Tibial artery (tissue), 4 donors: ENCODE measurements around the gene TMEM147.

Source experiments
- DNase-seq, 2 donors: peaks; one replicate each; pipeline ENCODE4 v3.0.0-alpha.2; 2019
- H3K27ac ChIP-seq, 2 donors: fragments of 200-600 bp; sonication (generic) in 1 of 2; 1 replicate in 1 of 2; 2 replicates in 1 of 2; pipeline ENCODE4 v1.5.1; 2018 to 2019; ENCODE audit warnings: mild to moderate bottlenecking in 1 of 2
- H3K27me3 ChIP-seq, 2 donors: fragments of 200-600 bp; sonication (generic) in 1 of 2; one replicate each; pipeline versions ENCODE4 v1.5.1 to v1.6.0; 2016 to 2019
- H3K36me3 ChIP-seq, 3 donors: fragments of 200-600 bp; sonication (generic) in 2 of 3; one replicate each; pipeline ENCODE4 v1.5.1; 2016 to 2019; ENCODE audit warnings: mild to moderate bottlenecking in 2 of 3
- H3K4me1 ChIP-seq, 4 donors: fragments of 200-600 bp; sonication (generic) in 2 of 4; 1 replicate in 3 of 4; 2 replicates in 1 of 4; pipeline ENCODE4 v1.5.1; 2016 to 2019
- H3K4me3 ChIP-seq, 2 donors: fragments of 200-600 bp; sonication (generic) in 1 of 2; 1 replicate in 1 of 2; 2 replicates in 1 of 2; pipeline ENCODE4 v1.5.1; 2018 to 2019; ENCODE audit warnings: mild to moderate bottlenecking in 2 of 2
- H3K9me3 ChIP-seq, 3 donors: fragments of 200-600 bp; sonication (generic) in 1 of 3; one replicate each; pipeline ENCODE4 v1.5.1; 2016 to 2019
- intact Hi-C: fragments of 100-400 bp; cut with DNase I; formaldehyde crosslinking; loops from one replicate; pipeline ENCODE4 v1.15.0; 2023; ENCODE audit warnings: low total_unique reads
- TF ChIP-seq, protein P1 (sequence below), 2 experiments: fragments of 200-600 bp in 1 of 2; fragments of 450-650 bp in 1 of 2; IDR thresholded peaks; one replicate each; pipeline ENCODE4 v1.5.1; 2017 to 2019; ENCODE audit warnings: antibody characterized with exemption in 2 of 2, mild to moderate bottlenecking in 1 of 2, moderate library complexity in 1 of 2

Gene TMEM147

DNA sequence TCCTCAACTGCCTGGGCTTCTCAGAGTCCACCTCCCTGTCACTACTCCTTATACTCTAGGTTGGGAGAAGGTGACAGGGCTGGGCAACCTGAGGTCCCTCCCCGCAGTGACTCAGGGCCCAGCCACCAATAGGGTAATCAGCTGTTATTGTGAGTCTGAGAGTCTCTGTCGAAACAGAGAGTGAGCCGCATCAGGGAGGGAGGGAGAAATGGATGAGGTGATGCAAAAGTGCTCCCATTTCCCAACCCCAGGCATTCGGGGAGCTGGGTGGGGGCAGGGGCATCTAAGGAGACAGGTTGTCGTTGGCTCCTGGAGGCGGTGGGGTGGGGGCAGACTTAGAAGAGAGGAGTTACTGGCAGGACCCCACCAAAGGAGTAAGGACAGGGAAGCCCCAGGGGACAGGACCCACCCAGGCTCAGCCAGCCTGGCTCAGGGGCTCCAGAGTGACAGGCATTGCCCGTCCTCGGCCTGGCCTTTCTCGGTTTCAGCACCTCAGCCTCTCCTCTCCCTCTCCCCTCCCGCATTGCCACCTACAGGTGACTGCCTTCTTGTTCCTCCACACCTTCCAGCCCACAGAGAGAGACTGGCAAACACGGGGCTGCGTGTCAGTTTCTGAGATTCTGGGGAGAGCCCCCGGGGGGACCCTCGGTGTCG is 31.7 kb upstream of the TMEM147 start, which contains the start of gene DMKN:
DMKN (minus strand) TSS at position 22 of the 654 bp plus-strand sequence. CDS start 174 bp downstream, outside the sequence.
- no peak within 1 kb of the TSS for H3K4me3 ChIP-seq
- TF ChIP-seq, protein P1, sequence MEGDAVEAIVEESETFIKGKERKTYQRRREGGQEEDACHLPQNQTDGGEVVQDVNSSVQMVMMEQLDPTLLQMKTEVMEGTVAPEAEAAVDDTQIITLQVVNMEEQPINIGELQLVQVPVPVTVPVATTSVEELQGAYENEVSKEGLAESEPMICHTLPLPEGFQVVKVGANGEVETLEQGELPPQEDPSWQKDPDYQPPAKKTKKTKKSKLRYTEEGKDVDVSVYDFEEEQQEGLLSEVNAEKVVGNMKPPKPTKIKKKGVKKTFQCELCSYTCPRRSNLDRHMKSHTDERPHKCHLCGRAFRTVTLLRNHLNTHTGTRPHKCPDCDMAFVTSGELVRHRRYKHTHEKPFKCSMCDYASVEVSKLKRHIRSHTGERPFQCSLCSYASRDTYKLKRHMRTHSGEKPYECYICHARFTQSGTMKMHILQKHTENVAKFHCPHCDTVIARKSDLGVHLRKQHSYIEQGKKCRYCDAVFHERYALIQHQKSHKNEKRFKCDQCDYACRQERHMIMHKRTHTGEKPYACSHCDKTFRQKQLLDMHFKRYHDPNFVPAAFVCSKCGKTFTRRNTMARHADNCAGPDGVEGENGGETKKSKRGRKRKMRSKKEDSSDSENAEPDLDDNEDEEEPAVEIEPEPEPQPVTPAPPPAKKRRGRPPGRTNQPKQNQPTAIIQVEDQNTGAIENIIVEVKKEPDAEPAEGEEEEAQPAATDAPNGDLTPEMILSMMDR (IDR thresholded peaks at IDR 0.05): no peak
- intact Hi-C loops: no loop called here
- no peaks in the 10 kb centered on the region for H3K9me3 ChIP-seq
- H3K4me1 ChIP-seq: peaks cover 0 to 20% (median 8%) of the 10 kb centered on the region in 4 donors
- no peak for DNase-seq
- H3K27me3 ChIP-seq: peaks cover 0 to 44% of the 10 kb centered on the region in 2 donors
- H3K36me3 ChIP-seq: no peaks in the 10 kb centered on the region
- H3K27ac ChIP-seq: no peak within 1 kb of the TSS

GRCh38 chr19:35514282-35514809 is 31.1 kb upstream of the TMEM147 start:
- TF ChIP-seq, protein P1 (IDR thresholded peaks at IDR 0.05): no peak
- intact Hi-C loops: no loop called here
- no peak overlapping the region for H3K27ac ChIP-seq
- H3K9me3 ChIP-seq: no peaks in the 10 kb centered on the region
- peaks cover 0 to 47% of the 10 kb centered on the region in 2 donors for H3K27me3 ChIP-seq
- no peaks in the 10 kb centered on the region for H3K36me3 ChIP-seq
- no peak for DNase-seq
- H3K4me3 ChIP-seq: no peak overlapping the region
- H3K4me1 ChIP-seq: peaks cover 0 to 16% (median 7%) of the 10 kb centered on the region in 4 donors

GRCh38 chr19:35516310-35516709 is 29.1 kb upstream of the TMEM147 start:
- H3K9me3 ChIP-seq: no peaks in the 10 kb centered on the region
- H3K27ac ChIP-seq: no peak overlapping the region
- H3K4me1 ChIP-seq: peaks cover 0 to 4% (median 0%) of the 10 kb centered on the region in 4 donors
- DNase-seq: no peak
- H3K27me3 ChIP-seq: peaks cover 0 to 42% of the 10 kb centered on the region in 2 donors
- TF ChIP-seq, protein P1 (IDR thresholded peaks at IDR 0.05): no peak
- no peak overlapping the region for H3K4me3 ChIP-seq
- H3K36me3 ChIP-seq: no peaks in the 10 kb centered on the region
- intact Hi-C loops: no loop called here

DNA sequence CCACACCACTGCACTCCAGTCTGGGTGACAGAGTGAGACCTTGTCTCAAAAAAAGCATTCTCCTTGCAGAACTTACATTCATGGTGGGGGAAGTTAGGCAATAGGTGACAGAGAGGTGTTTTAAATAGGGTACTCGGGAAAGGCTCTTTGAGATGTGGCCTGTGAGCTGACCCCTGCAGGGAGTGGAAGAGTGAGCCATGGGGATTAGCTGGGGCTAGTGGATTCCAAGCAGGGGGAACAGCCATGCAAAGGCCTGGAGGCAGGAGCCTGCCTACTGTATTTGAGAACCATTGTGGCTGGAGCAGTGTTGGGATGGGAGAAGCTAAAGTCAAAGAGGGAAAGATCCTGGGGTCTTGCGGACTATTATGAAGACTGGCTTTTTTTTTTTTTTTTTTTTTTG is 28.1 kb upstream of the TMEM147 start:
- no peak overlapping the region for H3K27ac ChIP-seq
- peaks cover 0 to 4% (median 0%) of the 10 kb centered on the region in 4 donors for H3K4me1 ChIP-seq
- H3K27me3 ChIP-seq: peaks cover 0 to 36% of the 10 kb centered on the region in 2 donors
- no peaks in the 10 kb centered on the region for H3K9me3 ChIP-seq
- no peaks in the 10 kb centered on the region for H3K36me3 ChIP-seq
- intact Hi-C loops: no loop called here
- TF ChIP-seq, protein P1 (IDR thresholded peaks at IDR 0.05): no peak
- DNase-seq: no peak
- H3K4me3 ChIP-seq: no peak overlapping the region

DNA sequence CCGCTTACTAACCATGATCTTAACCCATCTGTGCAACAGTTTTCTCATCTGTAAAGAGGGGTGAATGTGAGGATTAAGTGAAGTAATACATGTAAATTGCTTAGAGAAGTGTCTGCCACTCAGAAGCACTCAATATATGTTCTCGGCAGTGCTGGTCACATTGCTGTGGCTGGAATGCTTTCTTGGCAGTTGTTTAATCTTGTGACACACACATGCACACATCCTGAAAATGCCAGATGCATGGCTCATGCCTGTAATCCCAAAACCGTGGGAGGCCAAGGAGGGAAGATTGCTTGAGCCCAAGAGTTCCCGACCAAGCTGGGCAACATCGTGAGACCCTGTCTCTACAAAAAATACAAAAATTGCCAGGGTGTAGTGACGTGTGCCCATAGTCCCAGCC is 27.1 kb upstream of the TMEM147 start:
- Histone ChIP-seq H3K4me1 (peaks cover 0 to 4% (median 0%) of the 10 kb centered on the region in 4 donors), H3K9me3 (no peaks in the 10 kb centered on the region), H3K36me3 (no peaks in the 10 kb centered on the region), H3K4me3 (no peak overlapping the region), H3K27ac (no peak overlapping the region), H3K27me3 (peaks cover 0 to 26% of the 10 kb centered on the region in 2 donors)
- TF ChIP-seq, protein P1 (IDR thresholded peaks at IDR 0.05): no peak
- intact Hi-C loops: no loop called here
- DNase-seq: no peak
